Pancreas (tissue), 10 donors: ENCODE results near the gene F12. TPM values are rescaled to one million over a fixed set of nuclear protein-coding genes. Genes with fewer than 3 reads are reported as not detected.

Experiments
- ATAC-seq, 4 donors: fragments of 200-7000 bp; cut with Tn5 transposase; one replicate each; pipeline versions ENCODE4 v1.8.0 to v1.9.1; 2020; ENCODE audit warnings: mild to moderate bottlenecking in 4 of 4, moderate library complexity in 4 of 4
- DNase-seq, 6 donors: peaks; one replicate each; pipeline ENCODE4 v3.0.0-alpha.2; 2020
- FAIRE-seq: peaks from 2 replicates; lab custom pipeline; 2012; peaks lifted over from hg19 to GRCh38; lab: Jason Lieb, UNC
- H3K27ac ChIP-seq, 4 donors: fragments of 200-600 bp; sonication (generic); 1 replicate in 3 of 4; 2 replicates in 1 of 4; pipeline versions ENCODE4 v1.5.0 to v1.8.0; 2020
- H3K27me3 ChIP-seq, 4 donors: fragments of 200-600 bp; one replicate each; pipeline ENCODE4 v1.8.0; 2021
- H3K36me3 ChIP-seq, 3 donors: fragments of 200-600 bp; sonication (generic) in 1 of 3; one replicate each; pipeline versions ENCODE4 v1.5.0 to v1.8.0; 2020 to 2021
- H3K4me1 ChIP-seq, 3 donors: fragments of 200-600 bp; one replicate each; pipeline ENCODE4 v1.8.0; 2021
- H3K4me3 ChIP-seq, 4 donors: fragments of 200-600 bp; sonication (generic) in 2 of 4; one replicate each; pipeline versions ENCODE4 v1.5.0 to v1.8.0; 2020 to 2021
- H3K9me3 ChIP-seq, 4 donors: fragments of 200-600 bp; one replicate each; pipeline ENCODE4 v1.8.0; 2021
- CTCF ChIP-seq, 4 donors: fragments of 200-600 bp; sonication (generic) in 3 of 4; IDR thresholded peaks; one replicate each; pipeline versions ENCODE4 v1.5.0 to v1.8.0; 2021; ENCODE audit warnings: antibody characterized with exemption in 4 of 4
- WGBS, 2 donors: extraction: QIAGEN DNeasy Blood & Tissue Kit; methylation state at CpG; one replicate each; pipeline ENCODE4 v1.1.7; 2013; 5-methylcytosine and 5-hydroxymethylcytosine counted together
- intact Hi-C, 3 donors: fragments of 100-400 bp; cut with DNase I; formaldehyde crosslinking; loops; one replicate each; pipeline versions ENCODE4 v1.11.1 to v1.14.2; 2022
- polyA plus RNA-seq, 2 donors: library from polyadenylated mRNA; stranded (reverse); fragments of 200-250 nt; gene quantifications; one replicate each; pipeline ENCODE4 v1.2.3, GENCODE V29; 2013
- total RNA-seq, 6 donors: library from RNA; stranded (reverse); fragmentation: NEBNext Ultra II Directional in 4 of 6; extraction: Animal tissue kit (Norgen Biotek cat#: 25700) in 4 of 6; gene quantifications; one replicate each; pipeline versions ENCODE4 v1.2.1 to v1.2.4, GENCODE V29; 2021 to 2023
- donor health status: healthy with polysubstance abuse.
- donor health status: DM: no; HTN: no; CAD: no; lungs with moderate emphysema.
- donor health status: DM: no; HTN: no; CAD: no.
- donor health status: control.
- donor health status: control.
- donor health status: Bipolar disorder and iron deficiency.
- donor health status: DM: yes; HTN: yes; CAD: no.
- donor health status: DM: no; HTN: no; CAD: no.
- donor health status: DM: no; HTN: no; CAD: no.
- donor health status: DM: yes; HTN: yes; CAD: no.

Gene F12
- total and polyA plus RNA-seq, 8 donors = 0.83 to 2.6 (median 1.8) TPM

DNA sequence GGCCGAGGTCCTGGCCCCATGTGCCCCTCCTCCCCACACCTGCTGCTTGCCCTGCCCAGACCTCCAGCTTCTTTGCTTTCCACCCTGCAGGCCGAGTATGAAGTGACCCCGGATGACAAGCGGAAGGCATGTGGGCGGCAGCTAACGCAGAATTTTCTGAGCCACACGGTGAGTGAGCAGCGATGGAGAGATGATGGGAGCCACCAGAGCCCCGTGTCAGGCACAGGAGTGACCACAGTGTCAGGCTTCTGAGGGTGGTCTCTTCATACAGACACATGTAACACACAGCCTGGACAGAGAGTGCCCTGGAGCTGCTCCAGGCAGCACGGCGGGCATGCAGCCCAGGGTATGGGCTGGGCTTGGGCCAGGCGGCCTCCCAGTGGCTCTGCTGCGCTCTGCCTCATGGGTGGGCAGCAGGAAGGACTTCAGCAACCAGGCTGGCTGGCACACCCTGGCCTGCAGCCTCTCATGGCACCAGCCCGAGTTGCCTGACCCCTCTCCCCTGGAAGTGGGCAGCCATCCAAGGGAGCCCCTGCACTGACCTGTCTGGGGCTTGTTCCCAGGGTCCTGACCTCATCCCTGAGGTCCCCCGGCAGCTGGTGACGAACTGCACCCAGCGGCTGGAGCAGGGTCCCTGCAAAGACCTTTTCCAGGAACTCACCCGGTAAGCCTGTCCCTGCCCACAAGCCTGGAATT, 22.9 kb upstream of the F12 start:
- H3K4me3 ChIP-seq = no peak overlapping the region
- H3K27ac ChIP-seq = no peak overlapping the region
- no peak for ATAC-seq
- no peak for FAIRE-seq
- DNase-seq = peak in 1 of 6 donors; percentile 49
- no peak for TF ChIP-seq CTCF (IDR thresholded peaks at IDR 0.05)
- H3K4me1 ChIP-seq = peaks cover 0 to 7% (median 2%) of the 10 kb centered on the region in 3 donors
- H3K9me3 ChIP-seq = no peaks in the 10 kb centered on the region
- H3K36me3 ChIP-seq = peaks cover 2 to 33% (median 9%) of the 10 kb centered on the region in 3 donors
- H3K27me3 ChIP-seq = no peaks in the 10 kb centered on the region
- intact Hi-C loops = no loop called here
- 88 to 89% methylated on average over 18 of the region's 18 CpGs for WGBS, 2 donors

DNA sequence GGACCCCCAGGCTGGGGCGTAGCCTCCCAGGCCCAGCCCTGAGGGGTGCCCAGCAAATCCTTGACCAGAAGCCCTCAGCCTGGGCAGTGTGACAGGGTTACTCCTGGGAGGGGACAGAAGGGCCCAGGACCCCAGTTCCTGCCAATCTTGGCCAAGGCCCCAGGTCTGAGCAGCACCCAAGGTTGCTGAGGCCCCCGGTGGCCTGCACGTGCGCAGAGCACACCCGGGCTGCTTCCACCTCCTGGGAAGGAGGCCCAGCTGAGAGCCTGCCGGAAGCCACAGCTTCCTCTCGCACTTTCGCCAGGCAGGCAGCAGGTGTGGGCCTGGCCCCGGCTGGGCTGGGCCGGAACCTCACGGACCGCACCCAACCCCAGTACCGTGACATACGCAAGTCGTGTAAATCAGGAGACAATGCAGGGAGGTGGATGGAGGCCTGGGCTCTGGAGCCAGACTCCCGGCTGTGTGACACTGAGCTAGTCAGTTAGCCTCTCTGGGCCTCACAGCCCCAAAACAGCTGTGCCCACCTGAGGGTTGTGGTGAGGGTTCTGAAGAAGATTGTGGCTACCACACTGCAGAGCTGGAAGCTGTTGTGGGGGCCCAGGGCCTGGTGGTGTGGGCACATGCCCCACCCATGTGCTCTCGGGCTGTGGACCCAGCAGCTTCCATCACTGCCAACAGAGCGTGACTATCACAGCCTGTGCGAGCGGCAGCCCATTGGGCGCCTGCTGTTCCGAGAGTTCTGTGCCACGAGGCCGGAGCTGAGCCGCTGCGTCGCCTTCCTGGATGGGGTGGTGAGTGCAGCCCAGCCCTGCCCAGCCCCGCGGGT, 22.2 kb upstream of the F12 start:
- no peaks in the 10 kb centered on the region for H3K9me3 ChIP-seq
- ATAC-seq (no peak), DNase-seq (peak in 2 of 6 donors; percentile 56 to 72), FAIRE-seq (no peak)
- 91 to 92% methylated on average over 29 of the region's 29 CpGs for WGBS, 2 donors
- no peak for TF ChIP-seq CTCF (IDR thresholded peaks at IDR 0.05)
- H3K4me1 ChIP-seq = peaks cover 0 to 7% (median 4%) of the 10 kb centered on the region in 3 donors
- no peak overlapping the region for H3K4me3 ChIP-seq
- peaks cover 2 to 33% (median 9%) of the 10 kb centered on the region in 3 donors for H3K36me3 ChIP-seq
- intact Hi-C loops = no loop called here
- H3K27me3 ChIP-seq = no peaks in the 10 kb centered on the region
- no peak overlapping the region for H3K27ac ChIP-seq

DNA sequence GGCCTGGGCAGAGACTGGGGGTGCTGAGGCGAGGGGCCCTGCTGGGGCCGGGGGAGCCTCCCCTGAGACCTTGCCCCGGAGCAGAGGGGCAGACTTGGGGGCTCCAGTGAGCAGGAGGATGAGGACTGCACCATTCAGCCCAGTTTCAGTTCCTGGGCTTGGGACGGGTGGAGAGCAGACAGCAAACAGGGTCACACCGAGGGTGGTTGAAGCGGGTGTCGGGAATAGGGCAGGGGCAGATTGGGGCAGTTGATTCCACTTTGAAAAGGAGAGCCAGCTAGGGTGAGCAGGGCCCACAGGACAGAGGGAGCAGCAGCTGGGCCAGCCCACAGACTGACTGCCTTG, 21.6 kb upstream of the F12 start:
- Histone ChIP-seq H3K27me3 (no peaks in the 10 kb centered on the region), H3K4me3 (no peak overlapping the region), H3K36me3 (peaks cover 2 to 33% (median 9%) of the 10 kb centered on the region in 3 donors), H3K27ac (no peak overlapping the region), H3K9me3 (no peaks in the 10 kb centered on the region), H3K4me1 (peaks cover 0 to 7% (median 4%) of the 10 kb centered on the region in 3 donors)
- no peak for ATAC-seq
- WGBS, 2 donors = 94 to 97% methylated on average over 7 of the region's 7 CpGs
- TF ChIP-seq CTCF (IDR thresholded peaks at IDR 0.05) = no peak
- FAIRE-seq = no peak
- DNase-seq = peak in 1 of 6 donors; percentile 49
- intact Hi-C loops = no loop called here

DNA sequence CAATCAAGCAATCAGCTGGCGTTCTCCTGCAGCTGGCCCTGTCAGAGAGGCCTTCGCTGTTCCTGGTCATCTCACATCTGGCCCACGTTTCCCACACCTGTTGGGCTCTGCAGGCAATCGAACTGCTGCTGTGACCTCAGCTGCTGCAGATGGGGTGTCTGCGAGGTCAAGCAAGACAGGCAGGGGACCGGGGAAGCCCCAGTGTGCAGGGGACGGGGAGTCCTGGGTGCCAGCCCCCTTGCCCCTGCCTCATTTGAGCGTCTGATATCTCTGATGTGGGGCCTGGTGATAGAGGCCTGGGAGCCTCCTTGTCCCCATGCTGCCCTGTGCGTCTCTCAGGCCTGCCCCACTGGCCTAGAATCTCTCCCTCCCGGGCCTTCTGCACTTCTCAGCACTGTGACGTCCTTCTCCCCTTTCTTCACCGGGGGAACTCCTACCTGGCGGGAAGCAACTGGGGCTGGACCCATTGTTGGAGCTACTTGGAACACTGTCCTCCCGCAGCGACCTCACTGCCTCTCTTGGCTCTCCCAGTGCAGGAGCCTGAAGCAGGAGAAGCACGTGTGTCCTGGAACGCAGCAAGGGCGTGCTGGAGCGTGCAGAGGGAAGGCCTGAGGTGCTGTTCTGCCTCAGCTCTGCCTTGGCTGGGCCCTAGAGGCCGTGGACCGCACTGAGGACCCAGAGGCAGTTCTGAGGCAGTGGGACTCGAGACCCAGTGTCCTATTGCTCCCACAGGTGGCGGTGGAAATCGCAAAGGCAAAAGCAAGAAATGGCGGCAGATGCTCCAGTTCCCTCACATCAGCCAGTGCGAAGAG, 21.0 kb upstream of the F12 start:
- Histone ChIP-seq H3K4me3 (no peak overlapping the region), H3K4me1 (peaks cover 0 to 11% (median 4%) of the 10 kb centered on the region in 3 donors), H3K36me3 (peaks cover 2 to 30% (median 9%) of the 10 kb centered on the region in 3 donors), H3K9me3 (no peaks in the 10 kb centered on the region), H3K27me3 (no peaks in the 10 kb centered on the region), H3K27ac (no peak overlapping the region)
- FAIRE-seq = no peak
- WGBS, 2 donors = 91 to 93% methylated on average over 26 of the region's 26 CpGs
- peak in 2 of 6 donors; percentile 24 to 55 for DNase-seq
- no peak for TF ChIP-seq CTCF (IDR thresholded peaks at IDR 0.05)
- intact Hi-C loops = no loop called here
- no peak for ATAC-seq
